CD4-positive, CD25-positive, alpha-beta regulatory T cell (primary cell): Measurements from ENCODE around the gene FOXP1. TPM values are rescaled to one million over a fixed set of nuclear protein-coding genes. Genes with fewer than 3 reads are reported as not detected.

ENCODE experiments used
- ATAC-seq, 2 donors: fragments of 150-1000 bp; cut with Tn5 transposase; one replicate each; pipeline ENCODE4 v1.10.0; 2021; ENCODE audit warnings: low read depth in 2 of 2, moderate number of reproducible peaks in 2 of 2, moderate library complexity in 1 of 2
- DNase-seq, 3 donors: peaks; one replicate each; pipeline versions ENCODE4 v3.0.0 to v3.0.0-alpha.2; 2012 to 2022; ENCODE audit warnings: mixed read lengths in 1 of 3
- H3K27ac ChIP-seq: one replicate; pipeline ENCODE4 v1.7.0; 2013; ENCODE audit warnings: mild to moderate bottlenecking, low read length; ENCODE audit not compliant: insufficient read depth, poor library complexity, severe bottlenecking
- H3K27me3 ChIP-seq: one replicate; pipeline ENCODE4 v1.7.0; 2013; ENCODE audit warnings: low read length; ENCODE audit not compliant: control insufficient read depth, insufficient read depth
- H3K36me3 ChIP-seq: one replicate; pipeline ENCODE4 v1.7.0; 2013; ENCODE audit warnings: mild to moderate bottlenecking, low read length, moderate library complexity; ENCODE audit not compliant: control insufficient read depth, insufficient read depth
- H3K4me1 ChIP-seq: 2 replicates; pipeline ENCODE4 v1.7.0; 2013; ENCODE audit warnings: mild to moderate bottlenecking, low read length; ENCODE audit not compliant: insufficient read depth, control insufficient read depth, poor library complexity, severe bottlenecking
- H3K4me3 ChIP-seq: one replicate; pipeline ENCODE4 v1.7.0; 2013; ENCODE audit warnings: low read depth, mild to moderate bottlenecking, low read length, moderate library complexity
- H3K9me3 ChIP-seq, 2 experiments: 1 replicate in 1 of 2; 2 replicates in 1 of 2; pipeline ENCODE4 v1.7.0; 2013; ENCODE audit warnings: low read length in 2 of 2, mild to moderate bottlenecking in 1 of 2, moderate library complexity in 1 of 2; ENCODE audit not compliant: control insufficient read depth in 2 of 2
- H3K27ac Mint-ChIP-seq, 3 donors: one replicate each; pipeline ENCODE4 v1.8.0; 2020 to 2022; ENCODE audit warnings: mild to moderate bottlenecking in 3 of 3, mixed read lengths in 3 of 3, moderate library complexity in 2 of 3
- H3K27me3 Mint-ChIP-seq: one replicate; pipeline ENCODE4 v1.8.0; 2022; ENCODE audit warnings: mild to moderate bottlenecking, mixed read lengths
- H3K36me3 Mint-ChIP-seq: one replicate; pipeline ENCODE4 v1.8.0; 2020; ENCODE audit warnings: mixed read lengths
- H3K4me1 Mint-ChIP-seq, 4 donors: one replicate each; pipeline ENCODE4 v1.8.0; 2020 to 2022; ENCODE audit warnings: mixed read lengths in 4 of 4, mild to moderate bottlenecking in 1 of 4
- H3K4me3 Mint-ChIP-seq, 4 donors: one replicate each; pipeline ENCODE4 v1.8.0; 2020 to 2022; ENCODE audit warnings: mild to moderate bottlenecking in 4 of 4, mixed read lengths in 4 of 4, moderate library complexity in 3 of 4
- H3K9me3 Mint-ChIP-seq, 7 donors: one replicate each; pipeline ENCODE4 v1.8.0; 2020 to 2022; ENCODE audit warnings: mixed read lengths in 7 of 7, mild to moderate bottlenecking in 3 of 7, moderate library complexity in 2 of 7
- polyA plus RNA-seq, 4 donors: library from polyadenylated mRNA; unstranded; fragments of 300-500 nt; fragmentation: Illumina TruSeq; gene quantifications; one replicate each; pipeline ENCODE4 v1.2.3, GENCODE V29; 2021
- total RNA-seq: library from RNA; stranded (reverse); gene quantifications from one replicate; pipeline ENCODE4 v1.2.3, GENCODE V29; 2022

Gene FOXP1
- total and polyA plus RNA-seq, 5 donors from 2014 or later, result 301 to 599 (median 346) TPM

- Histone ChIP-seq H3K4me3 (peak overlapping the region; percentile 85), H3K9me3 (no peaks in the 10 kb centered on the region), H3K4me1 (peaks cover 40% of the 10 kb centered on the region), H3K27me3 (no peaks in the 10 kb centered on the region), H3K27ac (peak overlapping the region; percentile 77), H3K36me3 (peaks cover 13% of the 10 kb centered on the region)
- DNase-seq, result peak in 2 of 3 donors; percentile 13 to 58
- peak in 1 of 2 donors; percentile 7 for ATAC-seq
- Mint-ChIP-seq H3K9me3 (no peaks in the 10 kb centered on the region), H3K4me3 (peak overlapping the region; percentile 75 to 91 (median 85)), H3K36me3 (peaks cover 22% of the 10 kb centered on the region), H3K4me1 (peaks cover 26 to 90% (median 60%) of the 10 kb centered on the region in 4 donors), H3K27ac (peak overlapping the region; percentile 88 to 94 (median 94)), H3K27me3 (no peaks in the 10 kb centered on the region)
Measured at GRCh38 chr3:71227270-71227661, 356.3 kb downstream of the FOXP1 start.

DNA sequence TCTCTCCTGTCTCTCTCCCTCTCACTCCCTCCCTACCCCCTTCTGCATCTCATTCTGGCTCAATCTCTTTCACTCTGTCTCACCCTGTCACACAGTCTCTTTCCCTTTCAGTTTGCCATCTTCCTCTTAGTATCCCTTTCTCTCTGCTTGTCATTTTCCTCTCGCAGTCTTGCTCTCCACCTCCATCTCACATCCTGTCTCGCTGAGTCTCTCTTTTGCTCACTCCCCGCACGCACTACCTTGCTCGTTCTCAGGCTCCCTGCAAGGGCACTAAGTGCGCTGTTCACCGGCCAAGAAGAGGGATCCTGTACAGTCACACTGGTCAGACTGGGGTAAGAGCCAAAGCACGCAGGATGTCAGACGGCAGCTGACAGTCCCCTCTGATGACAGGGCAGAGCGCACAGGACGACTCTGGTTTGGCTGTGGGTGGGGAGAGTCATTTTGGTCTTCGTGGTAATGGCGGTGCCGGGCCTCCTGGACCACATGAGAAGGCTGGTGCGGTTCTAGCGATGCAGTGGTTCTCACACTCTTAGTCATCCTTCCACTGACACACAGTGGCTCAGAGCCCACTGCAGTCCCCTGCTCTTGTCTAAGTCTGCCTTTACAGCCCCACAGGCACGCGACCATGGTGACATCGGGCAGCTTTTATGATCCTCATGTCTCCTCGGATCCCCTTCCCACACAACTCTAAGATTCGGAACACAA is 356.8 kb downstream of the FOXP1 start:
- Mint-ChIP-seq H3K9me3 (no peaks in the 10 kb centered on the region), H3K4me1 (peaks cover 21 to 85% (median 55%) of the 10 kb centered on the region in 4 donors), H3K27ac (peak overlapping the region; percentile 88 to 94 (median 94)), H3K36me3 (peaks cover 21% of the 10 kb centered on the region), H3K4me3 (peak overlapping the region; percentile 75 to 91 (median 85)), H3K27me3 (no peaks in the 10 kb centered on the region)
- Histone ChIP-seq H3K27ac (peak overlapping the region; percentile 77), H3K4me1 (peaks cover 40% of the 10 kb centered on the region), H3K4me3 (peak overlapping the region; percentile 85), H3K9me3 (no peaks in the 10 kb centered on the region), H3K27me3 (no peaks in the 10 kb centered on the region), H3K36me3 (peaks cover 13% of the 10 kb centered on the region)
- DNase-seq (peak; percentile 55 to 95 (median 66)), ATAC-seq (peak; percentile 86 to 88)

DNA sequence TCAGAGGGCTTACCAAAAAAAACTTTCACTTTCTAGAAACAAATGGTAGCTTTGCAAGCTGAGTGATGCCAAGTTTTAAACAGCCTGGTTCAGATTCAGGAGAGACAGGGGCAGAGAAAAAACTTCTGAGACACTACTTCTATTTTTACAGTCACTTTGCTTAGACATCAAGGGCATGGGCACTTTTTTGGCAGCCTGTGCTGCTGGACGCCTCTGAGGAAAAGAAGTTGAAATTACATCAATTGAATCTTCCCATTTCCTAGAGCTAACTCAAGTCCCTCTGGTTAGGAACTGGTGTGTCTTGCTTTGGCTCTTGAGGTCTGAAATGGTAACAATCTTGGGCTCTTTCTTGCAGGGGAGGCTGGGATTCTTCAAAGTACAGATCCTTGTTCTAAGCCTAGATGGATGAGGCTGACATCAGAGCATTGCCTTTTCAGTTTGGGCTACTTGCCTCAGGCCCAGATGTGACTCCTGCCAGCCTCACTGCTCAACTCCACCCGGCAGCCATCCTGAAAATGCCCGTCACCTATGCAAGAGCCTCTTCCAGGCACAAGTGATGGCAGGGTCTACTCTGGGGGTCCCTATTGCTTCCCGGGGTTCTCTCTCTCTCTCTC is 357.5 kb downstream of the FOXP1 start:
- H3K9me3 Mint-ChIP-seq, result peaks cover 0 to 3% (median 0%) of the 10 kb centered on the region in 7 donors
- peak overlapping the region; percentile 77 for H3K27ac ChIP-seq

DNA sequence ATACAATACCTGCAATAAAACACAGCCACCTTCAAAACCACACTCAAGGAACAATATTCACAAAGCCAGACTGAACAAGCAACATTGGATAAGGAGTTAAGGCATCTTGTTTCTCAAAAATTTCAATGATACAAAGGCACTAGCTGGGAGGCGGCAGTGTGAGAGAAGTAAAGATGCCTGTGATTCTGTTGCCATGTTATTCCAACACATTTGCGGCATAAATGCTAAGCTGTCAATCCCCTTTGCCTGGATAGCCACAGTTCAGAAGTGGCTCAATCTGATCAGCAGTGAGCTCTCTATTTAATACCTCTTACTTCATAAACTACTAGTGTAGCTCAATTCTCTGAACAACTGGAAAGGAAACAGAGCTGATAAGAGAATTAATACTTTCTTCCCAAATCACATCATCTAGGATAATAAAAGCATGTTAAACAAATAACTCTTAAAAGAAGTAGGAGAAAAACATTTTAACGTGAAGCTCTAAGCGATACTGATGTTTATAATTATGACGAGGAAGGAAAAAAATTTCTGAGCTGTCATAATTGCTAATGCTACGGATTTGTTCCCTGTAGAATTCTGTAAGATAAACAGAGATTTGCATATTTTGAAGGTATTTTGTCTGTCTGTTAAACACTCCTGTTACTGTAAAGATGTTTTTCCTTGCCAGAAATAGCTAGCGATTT is 358.4 kb downstream of the FOXP1 start:
- Histone ChIP-seq H3K36me3 (peaks cover 15% of the 10 kb centered on the region), H3K9me3 (no peaks in the 10 kb centered on the region), H3K4me1 (peaks cover 31% of the 10 kb centered on the region), H3K27ac (peak overlapping the region; percentile 77), H3K27me3 (no peaks in the 10 kb centered on the region), H3K4me3 (no peak overlapping the region)
- peaks cover 31% of the 10 kb centered on the region for H3K36me3 Mint-ChIP-seq
- H3K27me3 Mint-ChIP-seq, result no peaks in the 10 kb centered on the region
- DNase-seq (no peak), ATAC-seq (no peak)
- H3K27ac Mint-ChIP-seq, result peak overlapping the region; percentile 78 to 94 (median 94)
- H3K9me3 Mint-ChIP-seq, result peaks cover 0 to 3% (median 0%) of the 10 kb centered on the region in 7 donors
- peaks cover 24 to 84% (median 60%) of the 10 kb centered on the region in 4 donors for H3K4me1 Mint-ChIP-seq
- H3K4me3 Mint-ChIP-seq, result peak overlapping the region; percentile 19 to 84 (median 42)

More for the DNA sequence above, 357.5 kb downstream of the FOXP1 start:
- Histone ChIP-seq H3K36me3 (peaks cover 19% of the 10 kb centered on the region), H3K4me1 (peaks cover 40% of the 10 kb centered on the region), H3K9me3 (no peaks in the 10 kb centered on the region), H3K4me3 (peak overlapping the region; percentile 85), H3K27me3 (no peaks in the 10 kb centered on the region)
- Mint-ChIP-seq H3K27me3 (no peaks in the 10 kb centered on the region), H3K27ac (peak overlapping the region; percentile 88 to 94 (median 94)), H3K4me3 (peak overlapping the region; percentile 75 to 91 (median 85)), H3K36me3 (peaks cover 28% of the 10 kb centered on the region), H3K4me1 (peaks cover 20 to 86% (median 59%) of the 10 kb centered on the region in 4 donors)
- peak in 1 of 2 donors; percentile 1 for ATAC-seq
- peak in 1 of 3 donors; percentile 26 for DNase-seq

DNA sequence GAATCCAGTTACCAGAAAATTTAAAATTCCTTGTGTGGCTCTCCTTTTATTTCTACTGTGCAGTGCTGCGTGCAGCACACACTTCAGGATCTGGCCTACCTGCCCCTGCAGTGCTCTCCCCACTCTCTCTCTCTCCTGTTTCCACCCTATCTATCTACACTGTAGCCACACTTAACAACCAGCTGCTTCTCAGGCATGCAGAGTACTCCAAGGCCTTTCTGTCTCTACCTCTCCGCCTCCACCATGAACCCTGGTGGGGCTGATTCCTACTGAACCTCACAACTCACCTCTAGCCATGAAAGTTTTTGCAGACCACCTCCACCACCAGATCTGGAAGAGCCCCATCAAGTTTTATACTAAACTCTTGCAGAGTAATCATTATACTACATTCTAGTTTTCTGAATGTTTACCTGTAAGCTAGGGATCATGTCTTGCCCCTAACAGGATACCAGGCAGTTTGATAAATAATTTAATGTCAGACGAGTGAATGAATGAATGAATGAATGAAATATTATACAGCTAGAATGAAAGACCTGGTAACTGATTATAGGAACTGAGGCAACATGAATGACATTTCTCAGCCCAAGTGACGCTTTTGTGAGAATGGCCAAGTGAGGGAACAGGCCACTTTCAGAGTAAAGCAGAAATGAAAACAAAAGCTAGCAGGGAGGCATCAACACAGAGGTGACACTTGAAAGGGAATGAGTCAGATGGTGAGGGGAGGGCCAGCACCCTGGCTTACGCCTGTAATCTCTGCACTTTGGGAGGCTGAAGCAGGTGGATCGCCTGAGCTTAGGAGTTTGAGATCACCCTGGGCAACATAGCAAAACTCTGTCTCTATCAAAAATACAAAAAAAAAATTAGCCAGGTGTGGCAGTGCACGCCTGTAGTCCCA is 363.5 kb downstream of the FOXP1 start:
- peaks cover 20% of the 10 kb centered on the region for H3K36me3 ChIP-seq
- Mint-ChIP-seq H3K27ac (peak overlapping the region; percentile 13 to 87 (median 82)), H3K4me1 (peaks cover 27 to 80% (median 54%) of the 10 kb centered on the region in 4 donors), H3K36me3 (peaks cover 52% of the 10 kb centered on the region), H3K27me3 (no peaks in the 10 kb centered on the region), H3K9me3 (peaks cover 0 to 3% (median 0%) of the 10 kb centered on the region in 7 donors), H3K4me3 (no peak overlapping the region)
- no peaks in the 10 kb centered on the region for H3K4me1 ChIP-seq
- no peak overlapping the region for H3K27ac ChIP-seq
- ATAC-seq, result peak; percentile 90 to 92
- no peak overlapping the region for H3K4me3 ChIP-seq
- H3K27me3 ChIP-seq, result no peaks in the 10 kb centered on the region
- H3K9me3 ChIP-seq, result no peaks in the 10 kb centered on the region
- peak in 1 of 3 donors; percentile 79 for DNase-seq

GRCh38 chr3:71218508-71218907 is 365.0 kb downstream of the FOXP1 start:
- H3K27me3 Mint-ChIP-seq, result no peaks in the 10 kb centered on the region
- peaks cover 30 to 79% (median 60%) of the 10 kb centered on the region in 4 donors for H3K4me1 Mint-ChIP-seq
- no peak for ATAC-seq
- no peak for DNase-seq
- Histone ChIP-seq H3K4me3 (no peak overlapping the region), H3K36me3 (peaks cover 21% of the 10 kb centered on the region), H3K9me3 (no peaks in the 10 kb centered on the region), H3K4me1 (no peaks in the 10 kb centered on the region), H3K27me3 (no peaks in the 10 kb centered on the region), H3K27ac (peak overlapping the region; percentile 43)
- H3K9me3 Mint-ChIP-seq, result peaks cover 0 to 3% (median 0%) of the 10 kb centered on the region in 7 donors
- no peak overlapping the region for H3K4me3 Mint-ChIP-seq
- H3K27ac Mint-ChIP-seq, result peak overlapping the region in 2 of 3 donors; percentile 87 to 92
- peaks cover 49% of the 10 kb centered on the region for H3K36me3 Mint-ChIP-seq
